Measurements from ENCODE around the gene GAL3ST1.

DNA sequence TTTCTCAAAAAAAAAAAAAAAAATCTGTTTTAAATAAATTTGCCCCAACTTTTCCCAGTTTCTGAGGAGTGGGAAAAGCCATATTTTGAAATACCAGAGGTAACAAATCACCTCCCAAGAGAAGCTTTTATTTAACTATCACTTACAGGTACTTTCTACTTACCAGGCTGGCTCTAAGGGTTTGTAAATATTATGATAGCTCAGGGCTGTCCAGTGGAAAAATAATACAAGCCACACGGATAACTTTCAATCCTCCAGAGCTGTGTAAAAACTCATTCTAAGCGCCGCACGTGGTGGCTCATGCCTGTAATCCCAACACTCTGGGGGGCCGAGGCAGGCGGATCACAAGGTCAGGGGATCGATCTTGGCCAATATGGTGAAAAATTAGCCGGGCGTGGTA is 63.4 kb downstream of the GAL3ST1 start:
- no peak for TF ChIP-seq EZH2 (IDR thresholded peaks at IDR 0.05; ENCODE audit: borderline replicate concordance, insufficient read depth, low read depth, low read length, poor library complexity, severe bottlenecking)
- TF ChIP-seq, protein P1, sequence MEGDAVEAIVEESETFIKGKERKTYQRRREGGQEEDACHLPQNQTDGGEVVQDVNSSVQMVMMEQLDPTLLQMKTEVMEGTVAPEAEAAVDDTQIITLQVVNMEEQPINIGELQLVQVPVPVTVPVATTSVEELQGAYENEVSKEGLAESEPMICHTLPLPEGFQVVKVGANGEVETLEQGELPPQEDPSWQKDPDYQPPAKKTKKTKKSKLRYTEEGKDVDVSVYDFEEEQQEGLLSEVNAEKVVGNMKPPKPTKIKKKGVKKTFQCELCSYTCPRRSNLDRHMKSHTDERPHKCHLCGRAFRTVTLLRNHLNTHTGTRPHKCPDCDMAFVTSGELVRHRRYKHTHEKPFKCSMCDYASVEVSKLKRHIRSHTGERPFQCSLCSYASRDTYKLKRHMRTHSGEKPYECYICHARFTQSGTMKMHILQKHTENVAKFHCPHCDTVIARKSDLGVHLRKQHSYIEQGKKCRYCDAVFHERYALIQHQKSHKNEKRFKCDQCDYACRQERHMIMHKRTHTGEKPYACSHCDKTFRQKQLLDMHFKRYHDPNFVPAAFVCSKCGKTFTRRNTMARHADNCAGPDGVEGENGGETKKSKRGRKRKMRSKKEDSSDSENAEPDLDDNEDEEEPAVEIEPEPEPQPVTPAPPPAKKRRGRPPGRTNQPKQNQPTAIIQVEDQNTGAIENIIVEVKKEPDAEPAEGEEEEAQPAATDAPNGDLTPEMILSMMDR (IDR thresholded peaks at IDR 0.05), result no peak

Data from B cell (primary cell).